IPS DF 4.7 (cell line): ENCODE results near the gene PTGES.
A peak's percentile ranks its signal among the peaks of the same experiment; 100 is the strongest.
"Not testable (repeated sequence)": the region's sequence is repeated elsewhere in the genome, so short reads cannot be mapped to it uniquely, and the experiment has no call there.

ENCODE experiments used
- DNase-seq: peaks from one replicate; pipeline ENCODE4 v3.0.0-alpha.2; 2013; ENCODE audit warnings: low spot score; ENCODE audit errors: extremely low read depth

PTGES gene, protein sequence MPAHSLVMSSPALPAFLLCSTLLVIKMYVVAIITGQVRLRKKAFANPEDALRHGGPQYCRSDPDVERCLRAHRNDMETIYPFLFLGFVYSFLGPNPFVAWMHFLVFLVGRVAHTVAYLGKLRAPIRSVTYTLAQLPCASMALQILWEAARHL

DNA sequence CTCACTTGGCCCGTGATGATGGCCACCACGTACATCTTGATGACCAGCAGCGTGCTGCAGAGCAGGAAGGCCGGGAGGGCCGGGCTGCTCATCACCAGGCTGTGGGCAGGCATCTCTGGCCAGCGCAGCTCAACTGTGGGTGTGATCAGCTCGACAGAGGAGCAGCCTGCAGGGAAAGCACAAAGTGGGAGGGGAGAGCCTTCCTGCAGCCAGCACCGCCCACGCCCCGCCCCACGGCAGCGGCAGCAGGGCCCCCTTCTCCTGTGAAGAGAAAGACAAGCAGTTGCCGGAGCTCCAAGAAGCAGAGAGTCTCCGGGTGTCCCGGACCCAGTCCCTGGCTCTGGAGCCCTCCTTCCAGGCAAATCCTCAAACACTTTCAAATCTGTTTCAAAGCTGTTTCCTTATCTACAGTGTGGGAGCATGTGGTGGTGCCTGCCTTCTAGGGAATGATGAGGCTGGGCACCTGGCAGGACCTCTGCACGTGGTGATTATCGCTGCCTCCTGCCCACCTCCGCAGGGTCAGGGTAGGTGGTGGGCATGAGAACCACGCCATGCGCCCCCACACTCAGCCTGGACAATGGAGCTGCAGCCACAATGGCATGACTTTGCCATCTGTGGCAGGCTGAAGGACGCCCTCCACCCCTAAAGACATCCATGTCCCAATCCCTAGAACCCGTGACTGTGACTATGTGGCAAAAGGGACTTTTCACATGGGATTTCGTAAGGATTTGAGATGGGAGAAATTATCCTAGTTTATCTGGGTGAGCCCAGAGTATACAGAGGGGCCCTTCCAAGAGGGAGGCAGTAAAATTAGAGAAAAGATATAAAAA, at the start of gene PTGES:
TSS of gene PTGES (minus strand) at position 143 of the 830 bp plus-strand sequence. CDS start at position 113, 30 bp downstream.
- DNase-seq = no peak

DNA sequence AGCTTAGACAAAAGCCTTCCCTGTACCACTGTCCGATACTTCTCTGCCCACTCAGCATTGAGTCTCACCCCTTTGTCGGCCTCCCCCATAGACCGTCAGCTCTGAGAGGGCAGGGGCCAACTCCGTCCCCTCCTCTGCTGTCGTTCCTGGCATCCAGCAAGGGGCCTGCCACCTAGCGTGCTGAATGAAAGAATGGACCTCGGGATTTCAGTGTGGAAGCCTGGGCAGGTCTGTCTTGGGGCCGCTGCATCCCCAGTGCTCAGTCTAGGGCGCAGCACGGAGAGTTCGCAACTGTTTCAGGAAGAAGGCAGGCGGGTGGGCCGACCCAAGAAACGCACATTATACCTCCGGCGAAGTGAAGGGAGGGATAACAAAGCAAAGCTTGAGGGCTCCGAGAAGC, 48.7 kb upstream of the PTGES start:
- no peak for DNase-seq

DNA sequence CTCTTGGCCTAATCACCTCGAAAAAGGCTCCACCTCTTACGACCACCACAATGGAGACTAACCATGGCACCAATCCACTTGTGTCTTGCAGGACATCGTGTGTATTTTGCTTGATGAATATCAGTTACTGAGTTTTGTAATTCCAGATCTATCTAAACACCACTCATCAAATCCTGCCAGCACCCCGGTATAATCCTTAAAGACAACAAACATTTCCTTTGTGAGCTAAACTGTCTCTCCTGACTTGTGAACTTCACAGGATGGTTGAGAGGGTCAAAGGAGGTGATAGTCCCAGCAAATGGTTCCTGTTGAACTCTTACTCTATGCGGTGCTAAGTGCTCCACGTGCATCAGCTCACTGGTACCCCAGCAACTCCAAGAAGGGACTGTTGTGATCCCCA, 46.1 kb upstream of the PTGES start:
- no peak for DNase-seq

DNA sequence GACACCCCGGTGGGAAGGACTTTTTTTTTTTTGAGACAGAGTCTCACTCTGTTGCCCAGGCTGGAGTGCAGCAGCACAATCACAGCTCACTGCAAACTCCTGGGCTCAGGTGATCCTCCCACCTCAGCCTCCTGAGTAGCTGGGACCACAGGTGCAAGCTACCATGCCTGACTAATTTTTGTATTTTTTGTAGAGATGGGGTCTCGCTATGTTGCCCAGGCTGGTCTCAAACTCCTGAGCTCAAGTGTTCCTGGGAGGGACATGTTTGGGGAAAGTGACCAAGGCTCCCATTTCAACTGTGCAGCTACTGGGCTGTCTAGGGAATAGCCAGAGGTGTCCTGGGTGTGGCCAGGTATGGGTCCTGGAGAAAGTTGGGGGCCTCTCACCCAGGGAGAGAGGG, 43.2 kb upstream of the PTGES start:
- not testable (repeated sequence) for DNase-seq

DNA sequence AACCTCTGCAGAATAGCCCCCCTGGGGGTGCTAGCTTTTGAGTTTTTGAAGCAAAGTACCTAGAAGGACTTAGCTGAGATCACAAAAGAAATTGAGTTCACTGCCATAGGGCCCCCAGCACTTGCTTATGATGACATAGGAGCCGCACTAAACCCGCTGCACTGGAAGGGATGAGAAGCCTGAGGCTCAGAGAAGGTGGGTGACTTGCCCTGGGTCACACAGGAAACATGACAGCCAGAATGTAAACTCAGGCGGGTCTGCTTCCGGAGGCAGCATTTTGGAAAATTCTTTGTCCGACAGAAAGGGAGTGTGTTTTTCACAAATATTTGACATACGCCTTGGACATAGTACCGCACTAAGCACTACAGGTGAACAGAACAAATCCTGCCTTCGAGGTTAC, 41.7 kb upstream of the PTGES start:
- no peak for DNase-seq

DNA sequence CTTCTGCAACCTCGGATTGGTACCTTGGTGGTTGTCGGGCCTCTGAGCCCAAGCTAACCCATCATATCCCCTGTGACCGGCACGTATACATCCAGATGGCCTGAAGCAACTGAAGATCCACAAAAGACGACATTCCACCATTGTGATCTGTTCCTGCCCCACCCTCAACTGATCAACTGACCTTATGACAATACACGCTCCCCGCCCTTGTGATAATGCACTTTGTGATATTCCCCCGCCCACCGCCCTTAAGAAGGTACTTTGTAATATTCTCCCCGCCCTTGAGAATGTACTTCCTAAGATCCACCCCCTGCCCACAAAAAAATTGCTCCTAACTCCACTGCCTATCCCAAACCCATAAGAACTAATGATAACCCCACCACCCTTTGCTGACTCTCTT, 33.6 kb upstream of the PTGES start:
- DNase-seq = no peak

DNA sequence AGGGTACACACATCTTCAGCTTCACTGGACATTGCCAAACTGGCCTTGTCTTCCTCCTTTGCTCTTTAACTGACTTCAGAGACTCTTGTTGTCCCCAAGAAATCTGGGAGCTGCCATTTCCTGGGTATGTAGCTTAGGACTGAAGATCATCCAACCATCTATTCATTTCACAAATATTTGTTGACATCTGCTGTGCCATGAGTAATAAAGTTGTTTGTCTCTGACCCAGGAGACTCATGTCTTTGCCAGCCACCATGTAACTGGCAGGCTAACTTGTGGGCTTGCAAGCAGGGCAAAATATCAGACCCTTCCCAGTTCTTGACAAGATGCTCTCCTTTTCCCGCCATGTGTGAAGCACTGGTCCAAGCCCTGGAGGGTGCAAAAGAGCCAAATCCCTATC, 33.0 kb upstream of the PTGES start:
- DNase-seq = no peak

DNA sequence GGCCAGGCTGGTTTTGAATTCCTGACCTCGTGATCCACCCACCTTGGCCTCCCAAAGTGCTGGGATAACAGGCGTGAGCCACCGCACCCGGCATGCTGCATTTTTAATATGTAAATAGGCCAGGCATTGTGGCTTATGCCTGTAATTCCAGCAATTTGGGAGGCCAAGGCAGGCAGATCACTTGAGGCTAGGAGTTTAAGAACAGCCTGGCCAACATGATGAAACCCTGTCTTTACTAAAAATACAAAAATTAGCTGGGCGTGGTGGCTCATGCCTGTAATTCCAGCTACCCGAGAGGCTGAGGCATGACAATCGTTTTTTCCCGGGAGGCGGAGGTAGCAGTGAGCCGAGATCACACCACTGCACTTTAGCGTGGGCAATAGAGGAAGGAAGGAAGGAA, 32.1 kb upstream of the PTGES start:
- not testable (repeated sequence) for DNase-seq

DNA sequence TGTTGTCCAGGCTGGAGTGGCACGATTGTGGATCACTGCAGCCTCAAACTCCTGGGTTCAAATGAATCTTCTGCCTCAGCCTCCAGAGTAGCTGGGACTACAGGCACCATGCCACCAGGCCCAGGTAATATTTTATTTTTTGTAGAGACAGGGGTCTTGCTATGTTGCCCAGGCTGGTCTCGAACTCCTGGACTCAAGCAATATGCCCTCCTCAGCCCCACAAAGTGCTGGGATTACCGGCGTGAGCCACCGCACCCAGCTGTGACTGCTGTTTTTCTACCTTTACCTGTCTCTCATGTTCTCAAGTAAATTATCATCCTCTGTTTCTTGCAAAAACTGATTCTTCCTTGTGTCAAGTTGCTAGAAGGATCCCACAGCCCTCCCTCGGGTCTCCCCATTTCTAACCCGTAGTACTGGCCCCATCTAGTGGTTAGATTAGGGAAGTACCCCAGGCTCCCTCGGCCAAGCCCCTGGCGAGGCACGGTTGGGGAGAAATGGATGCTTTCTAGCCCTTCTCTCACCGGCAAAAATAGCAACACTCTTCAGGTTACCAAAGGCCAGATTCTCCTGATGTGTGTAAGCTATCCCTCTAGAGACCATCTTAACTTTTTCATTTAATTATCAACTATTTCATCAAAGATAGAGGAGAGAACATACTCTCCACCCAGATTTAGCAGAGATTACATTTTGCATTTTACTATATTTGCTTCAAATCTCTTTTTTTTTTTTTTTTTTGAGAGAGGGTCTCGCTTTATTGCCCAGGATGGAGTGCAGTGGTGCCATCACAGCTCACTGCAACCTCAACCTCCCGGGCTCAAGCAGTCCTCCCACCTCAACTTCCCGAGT, 30.9 kb upstream of the PTGES start:
- peak; percentile 46 for DNase-seq

DNA sequence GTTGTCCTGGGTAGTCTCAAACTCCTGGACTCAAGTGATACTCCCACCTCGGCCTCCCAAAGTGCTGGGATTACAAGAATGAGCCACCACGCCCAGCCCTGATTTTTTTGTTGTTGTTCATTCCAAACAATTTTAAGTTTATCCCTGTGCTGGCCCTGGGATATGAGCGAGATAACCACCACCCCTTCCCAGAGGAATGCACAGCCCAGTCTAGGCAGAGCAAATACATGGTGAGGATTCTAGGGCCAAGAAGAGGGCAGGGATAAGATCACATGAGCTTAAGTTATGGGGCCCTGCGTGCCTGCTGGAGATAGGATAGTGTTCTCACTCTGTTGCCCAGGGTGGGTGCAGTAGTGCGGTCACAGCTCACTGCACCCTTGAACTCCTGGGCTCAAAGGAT, 29.1 kb upstream of the PTGES start:
- DNase-seq = no peak

DNA sequence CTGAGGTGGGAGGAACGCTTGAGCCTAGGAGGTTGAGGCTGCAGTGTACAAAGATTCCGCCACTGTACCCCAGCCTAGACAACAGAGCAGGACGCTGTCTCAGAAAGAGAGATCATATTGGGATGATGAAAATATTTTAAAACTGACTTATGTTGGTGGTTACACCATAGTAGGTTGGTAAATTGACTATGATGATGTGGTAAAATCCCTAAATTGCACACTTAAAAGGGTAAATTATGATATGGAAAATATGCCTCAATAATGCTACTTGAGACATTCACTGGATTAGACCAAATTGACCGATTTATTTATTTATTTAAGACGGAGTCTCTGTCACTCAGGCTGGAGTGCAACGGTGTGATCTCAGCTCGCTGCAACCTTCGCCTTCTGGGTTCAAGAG, 28.3 kb upstream of the PTGES start:
- DNase-seq = no peak

DNA sequence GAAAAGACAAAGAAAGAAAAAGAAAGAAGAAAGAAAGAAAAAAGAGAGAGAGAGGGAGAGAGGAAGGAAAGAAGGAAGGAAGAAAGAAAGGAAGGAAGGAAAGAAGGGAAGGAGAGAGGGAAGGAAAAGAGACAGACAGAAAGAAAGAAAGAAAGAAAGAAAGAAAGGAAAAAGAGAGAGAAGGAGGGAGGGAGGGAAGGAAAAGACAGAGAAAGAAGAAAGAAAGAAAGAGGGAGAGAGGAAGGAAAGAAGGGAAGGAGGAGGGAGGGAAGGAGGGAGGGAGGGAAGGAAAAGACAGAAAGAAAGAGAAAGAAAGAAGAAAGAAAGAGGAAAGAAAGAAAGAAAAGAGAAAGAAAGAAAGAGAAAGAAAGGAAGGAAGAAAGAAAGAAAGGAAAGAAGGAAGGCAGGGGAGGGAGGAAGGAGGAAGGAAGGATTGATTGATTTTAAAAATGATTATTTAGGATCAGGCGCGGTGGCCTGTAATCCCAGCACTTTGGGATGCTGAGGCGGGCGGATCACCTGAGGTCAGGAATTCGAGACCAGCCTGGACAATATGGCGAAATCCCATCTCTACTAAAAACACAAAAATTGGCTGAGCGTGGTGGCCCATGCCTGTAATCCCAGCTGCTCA, 26.8 kb upstream of the PTGES start:
- DNase-seq = no peak

DNA sequence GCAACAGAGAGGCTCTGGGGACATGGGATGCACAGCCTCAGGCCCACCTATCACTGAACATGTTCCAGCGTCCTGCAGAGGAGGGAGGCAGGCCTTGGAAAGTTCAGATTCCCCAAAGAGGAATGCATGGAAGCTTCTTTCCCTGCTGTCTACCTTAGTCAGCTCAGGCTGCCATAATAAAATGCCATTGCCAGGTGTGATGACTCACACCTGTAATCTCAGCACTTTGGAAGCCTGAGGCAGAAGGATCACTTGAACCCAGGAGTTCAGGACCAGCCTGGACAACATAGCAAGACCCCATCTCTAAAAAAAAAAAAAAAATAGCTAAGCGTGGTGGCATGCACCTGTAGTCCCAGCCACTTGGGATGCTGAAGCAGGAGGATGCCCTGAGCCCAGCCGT, 25.6 kb upstream of the PTGES start:
- DNase-seq = no peak

DNA sequence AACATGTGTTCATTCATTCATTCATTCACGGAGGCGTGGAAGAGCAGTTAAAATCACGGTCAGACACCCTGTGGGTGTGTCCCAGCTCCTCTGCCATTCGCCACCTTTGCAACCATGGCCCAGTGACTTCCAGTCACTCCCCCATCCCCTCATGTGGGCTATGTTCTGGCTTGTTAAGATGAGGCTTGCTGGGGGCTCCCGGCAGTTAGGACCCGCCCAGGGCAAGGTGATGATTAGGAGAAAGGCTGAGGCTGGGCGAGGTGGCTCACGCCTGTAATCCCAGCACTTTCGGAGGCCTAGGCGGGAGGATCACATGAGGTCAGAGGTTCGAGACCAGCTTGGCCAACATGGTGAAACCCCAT, 24.9 kb upstream of the PTGES start:
- no peak for DNase-seq

DNA sequence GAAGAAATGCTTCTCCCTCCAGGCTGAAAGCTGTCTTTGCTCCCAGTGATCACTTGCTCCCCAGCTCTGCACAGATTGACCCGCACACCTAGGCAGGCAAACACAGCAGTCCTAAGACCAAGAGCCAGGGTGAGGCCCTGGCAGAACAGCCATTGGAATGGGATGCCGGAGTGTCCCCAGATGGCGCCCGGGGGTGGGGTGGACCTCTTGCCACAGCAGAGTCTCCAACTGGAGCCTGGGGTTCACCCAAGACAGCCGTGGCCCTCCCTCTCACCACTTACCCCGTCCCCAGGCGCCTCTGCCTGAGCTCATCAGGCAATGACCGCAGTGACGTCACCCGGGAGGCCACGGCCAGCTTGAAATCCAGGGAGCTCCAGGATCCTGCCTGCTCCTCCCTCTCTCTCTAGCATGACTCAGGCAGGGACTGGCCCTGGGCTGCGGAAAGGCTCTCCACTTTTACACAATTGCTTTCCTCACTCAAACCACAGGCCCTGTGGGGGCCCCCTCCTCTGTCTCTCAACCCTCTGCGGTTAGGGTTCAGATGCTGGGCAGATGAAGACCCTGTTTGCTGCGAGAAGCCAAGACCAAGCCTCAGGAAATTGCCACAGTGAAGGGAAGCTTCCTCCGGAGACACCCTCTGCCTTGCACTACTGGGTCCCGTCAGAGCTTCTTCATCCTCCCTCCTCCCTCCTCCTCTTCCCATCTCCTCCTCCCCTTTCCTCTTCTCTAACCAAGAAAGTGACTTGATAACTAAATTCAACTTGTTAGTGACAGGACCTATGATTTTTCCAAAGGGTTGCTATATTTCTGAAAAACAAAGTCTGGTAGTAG, 24.3 kb upstream of the PTGES start:
- DNase-seq = no peak

DNA sequence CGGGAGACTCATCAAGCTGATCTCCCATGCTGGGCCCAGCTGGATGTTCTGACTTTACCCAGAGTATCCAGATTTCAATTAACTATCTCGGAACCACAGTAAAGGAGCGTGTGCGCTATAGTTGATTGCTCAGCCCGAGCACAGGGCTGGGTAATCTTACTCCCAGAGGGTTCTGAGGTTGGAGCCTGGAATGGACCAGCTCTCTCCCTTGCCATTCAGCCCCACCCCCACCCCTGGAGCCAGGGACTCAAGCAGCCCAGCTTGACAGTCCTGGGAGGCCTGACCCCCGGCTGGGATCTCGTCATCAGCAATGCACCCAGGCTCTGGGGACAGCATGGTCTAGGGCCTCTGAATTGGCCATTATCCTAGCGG, 23.7 kb upstream of the PTGES start:
- DNase-seq = no peak

DNA sequence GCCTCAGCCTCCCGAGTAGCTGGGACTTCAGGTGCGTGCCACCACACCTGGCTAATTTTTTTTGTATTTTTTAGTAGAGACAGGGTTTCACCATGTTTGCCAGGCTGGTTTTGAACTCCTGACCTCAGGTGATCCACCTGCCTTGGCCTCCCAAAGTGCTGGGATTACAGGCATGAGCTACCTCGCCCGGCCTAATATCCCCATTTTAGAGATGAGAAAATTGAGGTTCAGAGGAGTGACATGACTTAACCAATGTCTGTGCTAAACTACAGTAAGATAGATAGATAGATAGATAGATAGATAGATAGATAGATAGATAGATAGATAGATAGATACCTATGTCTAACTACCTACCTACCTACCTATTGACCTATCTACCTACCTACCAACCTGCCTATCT, 23.3 kb upstream of the PTGES start:
- DNase-seq = not testable (repeated sequence)

DNA sequence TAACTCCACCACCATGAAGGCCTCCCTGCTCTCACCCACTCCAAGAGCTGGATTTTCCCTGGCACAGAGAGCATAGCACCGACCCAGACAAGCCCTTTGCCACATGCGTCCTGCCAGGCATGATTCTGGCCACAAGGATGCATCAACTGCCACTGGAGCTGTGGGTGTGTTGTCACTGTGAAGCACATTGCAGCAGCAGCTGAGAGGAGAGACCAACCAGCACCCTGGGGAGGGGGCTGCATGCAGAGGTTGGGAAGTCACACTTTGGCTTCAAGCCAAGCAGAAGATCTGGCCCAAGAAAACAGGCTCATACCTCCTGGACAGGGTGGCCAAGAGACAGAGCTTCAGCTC, 22.6 kb upstream of the PTGES start:
- DNase-seq = no peak

DNA sequence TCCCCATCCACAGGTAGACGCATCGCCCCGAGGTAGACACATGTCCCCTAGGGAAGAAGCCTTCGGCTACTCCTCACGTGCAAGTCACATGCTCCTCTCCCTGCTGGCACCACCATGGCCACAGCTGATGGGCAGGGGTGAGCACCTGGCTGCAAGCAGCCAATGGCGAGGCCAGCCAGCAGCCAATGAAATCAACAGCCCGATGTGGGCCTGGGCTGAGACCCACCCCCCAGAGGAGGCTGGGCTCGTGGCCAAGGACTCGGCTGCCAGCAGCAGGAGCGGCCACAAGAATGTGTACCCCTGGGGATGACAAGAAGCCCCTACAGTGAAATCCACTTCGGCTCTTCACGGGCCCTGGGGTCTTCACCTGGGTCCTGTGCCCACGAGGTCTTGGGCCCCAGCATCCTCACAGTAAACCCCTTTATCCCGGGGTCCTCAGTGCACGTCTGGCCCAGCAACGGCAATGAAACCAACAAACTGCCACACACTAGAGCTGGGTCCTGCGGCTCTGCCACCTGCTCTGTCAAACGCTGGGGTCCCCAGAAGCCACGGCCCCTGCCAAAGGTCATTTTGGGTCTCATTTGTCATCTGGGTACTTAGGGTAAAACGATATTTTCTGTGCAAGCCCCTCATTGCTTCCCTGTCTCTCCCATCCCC, 22.1 kb upstream of the PTGES start:
- DNase-seq = no peak

DNA sequence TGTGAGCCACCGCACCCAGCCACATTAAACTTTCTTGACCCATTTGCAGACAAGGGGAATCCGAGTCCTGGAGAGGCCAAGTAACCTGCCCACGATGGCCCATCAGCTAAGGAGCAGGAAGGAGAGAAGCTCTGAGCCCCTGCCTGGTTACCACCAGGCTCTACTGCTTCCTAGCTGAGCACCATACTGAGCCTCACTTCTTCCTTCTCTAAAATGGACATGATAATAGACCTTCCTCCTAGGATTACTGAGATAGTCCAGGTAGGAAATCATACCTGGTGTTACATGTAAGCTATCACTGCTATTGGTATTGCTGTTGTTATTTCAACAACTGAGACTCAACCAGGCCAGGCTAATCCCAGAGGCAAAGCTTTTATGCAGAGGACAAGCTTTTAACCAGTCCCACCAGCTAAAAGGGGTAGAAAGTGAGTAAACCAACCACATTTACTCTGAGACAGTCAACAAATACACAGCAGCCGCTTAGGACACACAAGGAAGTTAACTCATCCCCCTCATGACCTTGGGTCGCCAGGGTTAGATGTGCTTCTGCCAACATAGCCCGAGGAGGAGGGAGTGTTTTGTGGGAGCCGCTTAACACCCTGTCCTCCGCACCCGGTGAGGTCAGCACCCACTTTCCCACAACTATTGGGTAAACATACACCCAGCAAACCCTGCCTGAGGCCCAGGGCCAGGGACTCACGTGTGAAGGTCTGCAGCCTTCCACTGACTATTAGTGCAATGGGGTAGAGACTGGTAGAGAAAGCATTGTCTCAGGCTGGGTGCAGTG, 20.6 kb upstream of the PTGES start:
- no peak for DNase-seq
